Stomach (tissue), 4 donors: Measurements from ENCODE around the gene PTPRD.

Experiments
- POLR2AphosphoS5 ChIP-seq, 3 donors: sonication (generic); formaldehyde crosslinking; IDR thresholded peaks; one replicate each; pipeline ENCODE4 v1.6.1; 2016; ENCODE audit warnings: antibody characterized with exemption in 3 of 3
- TF ChIP-seq, protein P1 (sequence below), 7 experiments: fragments of 450-650 bp in 4 of 7; fragments of 200-600 bp in 3 of 7; sonication (generic) in 3 of 7; IDR thresholded peaks; one replicate each; pipeline ENCODE4 v1.5.1; 2016 to 2019; ENCODE audit warnings: antibody characterized with exemption in 7 of 7, control low read depth in 2 of 7, mild to moderate bottlenecking in 1 of 7

DNA sequence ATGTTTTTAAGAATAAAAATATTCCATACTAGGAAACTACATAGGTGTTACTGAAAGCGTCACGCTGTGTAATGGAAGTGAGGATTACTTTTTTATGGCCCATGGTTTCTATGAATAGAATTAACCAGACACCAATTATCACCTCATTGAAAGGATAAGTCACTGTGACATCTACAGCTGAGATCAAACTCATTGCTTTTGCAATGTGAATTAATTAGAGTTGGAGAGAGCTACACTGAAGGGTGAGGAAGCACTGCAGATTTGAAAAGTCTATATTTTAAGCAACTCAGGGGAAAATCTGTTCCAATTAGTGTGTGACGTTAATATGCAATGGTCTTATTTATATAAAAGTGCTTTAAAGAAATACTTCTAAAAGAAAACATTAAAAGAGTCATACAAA lies 1513.2 kb downstream of the PTPRD start:
- TF ChIP-seq, protein P1, sequence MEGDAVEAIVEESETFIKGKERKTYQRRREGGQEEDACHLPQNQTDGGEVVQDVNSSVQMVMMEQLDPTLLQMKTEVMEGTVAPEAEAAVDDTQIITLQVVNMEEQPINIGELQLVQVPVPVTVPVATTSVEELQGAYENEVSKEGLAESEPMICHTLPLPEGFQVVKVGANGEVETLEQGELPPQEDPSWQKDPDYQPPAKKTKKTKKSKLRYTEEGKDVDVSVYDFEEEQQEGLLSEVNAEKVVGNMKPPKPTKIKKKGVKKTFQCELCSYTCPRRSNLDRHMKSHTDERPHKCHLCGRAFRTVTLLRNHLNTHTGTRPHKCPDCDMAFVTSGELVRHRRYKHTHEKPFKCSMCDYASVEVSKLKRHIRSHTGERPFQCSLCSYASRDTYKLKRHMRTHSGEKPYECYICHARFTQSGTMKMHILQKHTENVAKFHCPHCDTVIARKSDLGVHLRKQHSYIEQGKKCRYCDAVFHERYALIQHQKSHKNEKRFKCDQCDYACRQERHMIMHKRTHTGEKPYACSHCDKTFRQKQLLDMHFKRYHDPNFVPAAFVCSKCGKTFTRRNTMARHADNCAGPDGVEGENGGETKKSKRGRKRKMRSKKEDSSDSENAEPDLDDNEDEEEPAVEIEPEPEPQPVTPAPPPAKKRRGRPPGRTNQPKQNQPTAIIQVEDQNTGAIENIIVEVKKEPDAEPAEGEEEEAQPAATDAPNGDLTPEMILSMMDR (IDR thresholded peaks at IDR 0.05), result no peak
- no peak for TF ChIP-seq POLR2AphosphoS5 (IDR thresholded peaks at IDR 0.05)
